ENCODE data around the gene CEP72.

DNA sequence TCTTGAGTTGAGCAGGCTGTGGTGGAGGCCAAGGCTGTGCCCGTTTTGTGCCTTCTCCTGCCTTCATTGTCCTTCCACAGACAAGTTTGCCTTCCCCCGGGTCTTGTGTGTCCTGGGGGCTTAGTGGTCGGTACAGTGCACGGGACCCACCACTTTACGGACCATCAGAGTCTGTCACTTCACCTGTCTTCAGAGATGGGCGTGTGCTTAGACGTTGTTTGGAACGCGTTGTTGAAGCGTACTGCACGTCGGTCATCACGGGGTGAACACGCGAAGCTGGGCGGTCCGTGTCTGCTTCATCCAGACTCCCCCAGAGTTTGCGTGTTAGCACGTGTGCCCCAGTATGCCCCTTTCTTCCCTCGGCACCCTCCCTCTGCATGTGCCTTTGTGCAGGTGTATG, 24.8 kb downstream of the CEP72 start:
- TF ChIP-seq, protein P1, sequence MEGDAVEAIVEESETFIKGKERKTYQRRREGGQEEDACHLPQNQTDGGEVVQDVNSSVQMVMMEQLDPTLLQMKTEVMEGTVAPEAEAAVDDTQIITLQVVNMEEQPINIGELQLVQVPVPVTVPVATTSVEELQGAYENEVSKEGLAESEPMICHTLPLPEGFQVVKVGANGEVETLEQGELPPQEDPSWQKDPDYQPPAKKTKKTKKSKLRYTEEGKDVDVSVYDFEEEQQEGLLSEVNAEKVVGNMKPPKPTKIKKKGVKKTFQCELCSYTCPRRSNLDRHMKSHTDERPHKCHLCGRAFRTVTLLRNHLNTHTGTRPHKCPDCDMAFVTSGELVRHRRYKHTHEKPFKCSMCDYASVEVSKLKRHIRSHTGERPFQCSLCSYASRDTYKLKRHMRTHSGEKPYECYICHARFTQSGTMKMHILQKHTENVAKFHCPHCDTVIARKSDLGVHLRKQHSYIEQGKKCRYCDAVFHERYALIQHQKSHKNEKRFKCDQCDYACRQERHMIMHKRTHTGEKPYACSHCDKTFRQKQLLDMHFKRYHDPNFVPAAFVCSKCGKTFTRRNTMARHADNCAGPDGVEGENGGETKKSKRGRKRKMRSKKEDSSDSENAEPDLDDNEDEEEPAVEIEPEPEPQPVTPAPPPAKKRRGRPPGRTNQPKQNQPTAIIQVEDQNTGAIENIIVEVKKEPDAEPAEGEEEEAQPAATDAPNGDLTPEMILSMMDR (IDR thresholded peaks at IDR 0.05) = no peak
- no peak for TF ChIP-seq POLR2A (IDR thresholded peaks at IDR 0.05)
- no peak for TF ChIP-seq EP300 (IDR thresholded peaks at IDR 0.05; ENCODE audit: low read depth)
- no peak for TF ChIP-seq POLR2AphosphoS5 (IDR thresholded peaks at IDR 0.05)

Data from transverse colon (tissue), 4 donors.